ENCODE measurements around the gene CCDC137. TPM values are rescaled to one million over a fixed set of nuclear protein-coding genes. Genes with fewer than 3 reads are reported as not detected.

The CCDC137 gene
- polyA plus RNA-seq, 2 donors, result 22.2 to 33.0 TPM

GRCh38 chr17:81713556-81714411 is 47.2 kb downstream of the CCDC137 start:
- no peaks in the 10 kb centered on the region for H3K27me3 ChIP-seq (ENCODE audit: control insufficient read depth in 1 of 2, insufficient read depth in 2 of 2, low read length in 2 of 2)
- no peaks in the 10 kb centered on the region for H3K9me3 ChIP-seq (ENCODE audit: control insufficient read depth in 2 of 2, insufficient read depth in 1 of 2, low read depth in 1 of 2, low read length in 1 of 2)
- WGBS, 2 donors, result 53 to 58% methylated on average over 34 to 36 of the region's 36 CpGs
- peak overlapping the region; percentile 56 to 85 for H3K4me3 ChIP-seq (ENCODE audit: low read depth in 1 of 2, low read length in 2 of 2)
- peak overlapping the region; percentile 29 to 65 for H3K27ac ChIP-seq (ENCODE audit: low read depth in 2 of 2, low read length in 1 of 2)
- peaks cover 13 to 23% of the 10 kb centered on the region in 2 donors for H3K4me1 ChIP-seq (ENCODE audit: control insufficient read depth in 2 of 2, insufficient read depth in 2 of 2, low read length in 1 of 2)
- peaks cover 0 to 26% of the 10 kb centered on the region in 2 donors for H3K36me3 ChIP-seq (ENCODE audit: control insufficient read depth in 2 of 2, insufficient read depth in 2 of 2, low read length in 1 of 2)

- Histone ChIP-seq H3K27ac (ENCODE audit: low read depth in 2 of 2, low read length in 1 of 2) (no peak overlapping the region), H3K4me3 (ENCODE audit: low read depth in 1 of 2, low read length in 2 of 2) (no peak overlapping the region), H3K9me3 (ENCODE audit: control insufficient read depth in 2 of 2, insufficient read depth in 1 of 2, low read depth in 1 of 2, low read length in 1 of 2) (no peaks in the 10 kb centered on the region), H3K4me1 (ENCODE audit: control insufficient read depth in 2 of 2, insufficient read depth in 2 of 2, low read length in 1 of 2) (peaks cover 13 to 23% of the 10 kb centered on the region in 2 donors), H3K27me3 (ENCODE audit: control insufficient read depth in 1 of 2, insufficient read depth in 2 of 2, low read length in 2 of 2) (no peaks in the 10 kb centered on the region), H3K36me3 (ENCODE audit: control insufficient read depth in 2 of 2, insufficient read depth in 2 of 2, low read length in 1 of 2) (peaks cover 0 to 27% of the 10 kb centered on the region in 2 donors)
- WGBS, 2 donors, result 92 to 94% methylated on average over 39 of the region's 39 CpGs
Observed at GRCh38 chr17:81714412-81715106, 48.0 kb downstream of the CCDC137 start.

DNA sequence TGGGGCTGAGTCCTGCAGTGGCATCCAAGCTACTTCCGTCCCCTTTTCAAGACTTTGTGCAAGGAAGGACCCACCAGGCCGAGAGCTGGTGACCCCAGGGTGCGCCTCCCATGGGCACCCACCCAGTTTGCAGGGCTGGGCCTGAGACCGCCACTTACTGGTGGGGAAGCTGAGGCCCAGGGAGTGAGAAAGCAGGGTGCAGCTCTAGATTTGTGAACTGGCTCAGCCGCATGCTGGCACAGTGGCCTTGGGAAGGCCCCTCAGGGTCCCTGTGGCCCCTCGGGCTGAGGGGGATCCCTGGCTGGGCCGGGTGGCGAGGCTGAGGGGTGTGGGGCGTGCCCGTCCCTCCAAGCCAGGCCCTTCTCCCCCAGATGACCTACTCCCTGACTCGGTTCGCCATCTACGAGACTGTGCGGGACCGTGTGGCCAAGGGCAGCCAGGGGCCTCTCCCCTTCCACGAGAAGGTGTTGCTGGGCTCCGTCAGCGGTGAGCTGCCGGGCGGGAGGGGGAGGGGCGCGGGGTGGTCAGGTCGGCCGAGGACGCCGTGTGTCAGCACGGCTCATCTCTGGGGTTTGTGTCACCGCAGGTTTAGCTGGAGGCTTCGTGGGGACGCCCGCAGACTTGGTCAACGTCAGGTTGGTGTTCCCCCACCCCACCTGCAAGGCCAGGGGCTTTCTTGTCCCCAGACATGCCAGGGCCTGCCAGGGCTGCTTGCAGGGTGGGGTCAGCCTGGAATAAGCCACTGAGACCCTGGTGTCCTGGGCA is 48.8 kb downstream of the CCDC137 start:
- H3K9me3 ChIP-seq (ENCODE audit: control insufficient read depth in 2 of 2, insufficient read depth in 1 of 2, low read depth in 1 of 2, low read length in 1 of 2), result no peaks in the 10 kb centered on the region

DNA sequence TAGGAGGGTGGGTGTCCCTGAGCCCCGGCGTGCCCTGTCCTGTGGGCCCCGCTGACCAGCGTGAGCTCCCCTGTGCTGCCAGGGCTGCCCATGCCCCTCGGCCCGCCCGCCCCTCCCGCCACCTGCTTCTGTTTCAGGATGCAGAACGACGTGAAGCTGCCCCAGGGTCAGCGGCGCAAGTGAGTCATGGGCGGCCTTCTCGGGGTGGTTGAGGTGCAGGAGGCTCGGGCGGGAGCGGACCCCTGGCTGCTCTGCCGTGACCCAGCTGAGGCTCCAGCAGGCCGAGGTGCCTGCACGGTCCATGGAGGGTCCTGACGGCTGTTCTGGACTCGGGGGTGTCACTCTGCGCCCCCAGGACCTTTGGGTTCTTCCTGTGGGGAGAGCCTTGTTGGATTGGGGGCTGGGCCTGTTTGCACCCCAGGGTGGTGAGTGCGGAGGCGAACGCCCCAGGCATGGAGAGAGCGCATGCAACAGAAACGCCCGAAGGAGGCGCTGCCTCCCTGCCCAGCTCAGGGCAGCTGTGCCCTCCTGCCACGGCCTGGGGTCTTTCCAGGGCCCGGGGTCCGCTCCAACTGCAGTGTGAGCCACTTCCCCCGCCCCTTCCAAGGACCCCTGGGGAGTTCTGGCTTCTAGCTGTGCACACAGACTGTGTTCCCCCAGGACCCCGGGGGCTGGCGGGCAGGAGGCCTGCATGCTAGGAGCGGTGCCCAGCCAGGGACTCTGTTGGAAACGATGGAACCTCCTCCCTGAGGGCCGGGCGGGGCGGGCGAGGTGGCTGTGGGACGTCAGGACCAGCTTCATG is 49.5 kb downstream of the CCDC137 start:
- Histone ChIP-seq H3K9me3 (ENCODE audit: control insufficient read depth in 2 of 2, insufficient read depth in 1 of 2, low read depth in 1 of 2, low read length in 1 of 2) (no peaks in the 10 kb centered on the region), H3K4me3 (ENCODE audit: low read depth in 1 of 2, low read length in 2 of 2) (no peak overlapping the region), H3K4me1 (ENCODE audit: control insufficient read depth in 2 of 2, insufficient read depth in 2 of 2, low read length in 1 of 2) (peaks cover 6 to 14% of the 10 kb centered on the region in 2 donors), H3K36me3 (ENCODE audit: control insufficient read depth in 2 of 2, insufficient read depth in 2 of 2, low read length in 1 of 2) (peaks cover 0 to 38% of the 10 kb centered on the region in 2 donors), H3K27me3 (ENCODE audit: control insufficient read depth in 1 of 2, insufficient read depth in 2 of 2, low read length in 2 of 2) (no peaks in the 10 kb centered on the region), H3K27ac (ENCODE audit: low read depth in 2 of 2, low read length in 1 of 2) (no peak overlapping the region)
- 86 to 88% methylated on average over 43 of the region's 43 CpGs for WGBS, 2 donors

More for the DNA sequence above, 48.8 kb downstream of the CCDC137 start:
- H3K4me1 ChIP-seq (ENCODE audit: control insufficient read depth in 2 of 2, insufficient read depth in 2 of 2, low read length in 1 of 2), result peaks cover 13 to 21% of the 10 kb centered on the region in 2 donors
- H3K36me3 ChIP-seq (ENCODE audit: control insufficient read depth in 2 of 2, insufficient read depth in 2 of 2, low read length in 1 of 2), result peaks cover 0 to 30% of the 10 kb centered on the region in 2 donors
- H3K27me3 ChIP-seq (ENCODE audit: control insufficient read depth in 1 of 2, insufficient read depth in 2 of 2, low read length in 2 of 2), result no peaks in the 10 kb centered on the region
- no peak overlapping the region for H3K4me3 ChIP-seq (ENCODE audit: low read depth in 1 of 2, low read length in 2 of 2)
- 88 to 90% methylated on average over 28 to 32 of the region's 32 CpGs for WGBS, 2 donors
- H3K27ac ChIP-seq (ENCODE audit: low read depth in 2 of 2, low read length in 1 of 2), result no peak overlapping the region

- Histone ChIP-seq H3K27me3 (ENCODE audit: control insufficient read depth in 1 of 2, insufficient read depth in 2 of 2, low read length in 2 of 2) (no peaks in the 10 kb centered on the region), H3K27ac (ENCODE audit: low read depth in 2 of 2, low read length in 1 of 2) (no peak overlapping the region), H3K9me3 (ENCODE audit: control insufficient read depth in 2 of 2, insufficient read depth in 1 of 2, low read depth in 1 of 2, low read length in 1 of 2) (no peaks in the 10 kb centered on the region), H3K4me3 (ENCODE audit: low read depth in 1 of 2, low read length in 2 of 2) (no peak overlapping the region), H3K36me3 (ENCODE audit: control insufficient read depth in 2 of 2, insufficient read depth in 2 of 2, low read length in 1 of 2) (peaks cover 0 to 38% of the 10 kb centered on the region in 2 donors), H3K4me1 (ENCODE audit: control insufficient read depth in 2 of 2, insufficient read depth in 2 of 2, low read length in 1 of 2) (peaks cover 3 to 15% of the 10 kb centered on the region in 2 donors)
- WGBS, 2 donors, result 90 to 92% methylated on average over 11 to 12 of the region's 12 CpGs
Observed at GRCh38 chr17:81716674-81716996, 50.1 kb downstream of the CCDC137 start.

GRCh38 chr17:81717049-81717765 is 50.7 kb downstream of the CCDC137 start:
- Histone ChIP-seq H3K27me3 (ENCODE audit: control insufficient read depth in 1 of 2, insufficient read depth in 2 of 2, low read length in 2 of 2) (no peaks in the 10 kb centered on the region), H3K27ac (ENCODE audit: low read depth in 2 of 2, low read length in 1 of 2) (no peak overlapping the region), H3K4me1 (ENCODE audit: control insufficient read depth in 2 of 2, insufficient read depth in 2 of 2, low read length in 1 of 2) (peaks cover 3 to 19% of the 10 kb centered on the region in 2 donors), H3K4me3 (ENCODE audit: low read depth in 1 of 2, low read length in 2 of 2) (no peak overlapping the region), H3K36me3 (ENCODE audit: control insufficient read depth in 2 of 2, insufficient read depth in 2 of 2, low read length in 1 of 2) (peaks cover 0 to 38% of the 10 kb centered on the region in 2 donors), H3K9me3 (ENCODE audit: control insufficient read depth in 2 of 2, insufficient read depth in 1 of 2, low read depth in 1 of 2, low read length in 1 of 2) (no peaks in the 10 kb centered on the region)
- WGBS, 2 donors, result 94 to 95% methylated on average over 24 to 25 of the region's 25 CpGs

DNA sequence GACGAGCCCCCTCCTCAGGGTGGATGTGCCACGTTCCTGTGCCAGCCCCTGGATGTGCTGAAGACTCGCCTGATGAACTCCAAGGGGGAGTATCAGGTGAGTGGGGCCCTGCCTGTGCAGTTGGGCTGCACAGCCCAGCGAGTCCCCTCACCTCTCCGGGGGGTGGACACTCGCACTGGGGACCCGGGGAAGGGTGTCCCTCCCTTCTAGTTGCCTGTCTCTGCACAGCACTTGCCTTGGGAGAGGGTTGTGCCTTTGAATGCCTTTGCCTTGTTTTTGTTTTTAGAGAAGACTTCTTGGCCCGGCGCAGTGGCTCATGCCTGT is 51.2 kb downstream of the CCDC137 start:
- no peak overlapping the region for H3K4me3 ChIP-seq (ENCODE audit: low read depth in 1 of 2, low read length in 2 of 2)
- no peak overlapping the region for H3K27ac ChIP-seq (ENCODE audit: low read depth in 2 of 2, low read length in 1 of 2)
- H3K4me1 ChIP-seq (ENCODE audit: control insufficient read depth in 2 of 2, insufficient read depth in 2 of 2, low read length in 1 of 2), result peaks cover 3 to 21% of the 10 kb centered on the region in 2 donors
- WGBS, 2 donors, result 96% methylated on average over 9 of the region's 9 CpGs
- no peaks in the 10 kb centered on the region for H3K9me3 ChIP-seq (ENCODE audit: control insufficient read depth in 2 of 2, insufficient read depth in 1 of 2, low read depth in 1 of 2, low read length in 1 of 2)
- no peaks in the 10 kb centered on the region for H3K27me3 ChIP-seq (ENCODE audit: control insufficient read depth in 1 of 2, insufficient read depth in 2 of 2, low read length in 2 of 2)
- H3K36me3 ChIP-seq (ENCODE audit: control insufficient read depth in 2 of 2, insufficient read depth in 2 of 2, low read length in 1 of 2), result peaks cover 0 to 38% of the 10 kb centered on the region in 2 donors

DNA sequence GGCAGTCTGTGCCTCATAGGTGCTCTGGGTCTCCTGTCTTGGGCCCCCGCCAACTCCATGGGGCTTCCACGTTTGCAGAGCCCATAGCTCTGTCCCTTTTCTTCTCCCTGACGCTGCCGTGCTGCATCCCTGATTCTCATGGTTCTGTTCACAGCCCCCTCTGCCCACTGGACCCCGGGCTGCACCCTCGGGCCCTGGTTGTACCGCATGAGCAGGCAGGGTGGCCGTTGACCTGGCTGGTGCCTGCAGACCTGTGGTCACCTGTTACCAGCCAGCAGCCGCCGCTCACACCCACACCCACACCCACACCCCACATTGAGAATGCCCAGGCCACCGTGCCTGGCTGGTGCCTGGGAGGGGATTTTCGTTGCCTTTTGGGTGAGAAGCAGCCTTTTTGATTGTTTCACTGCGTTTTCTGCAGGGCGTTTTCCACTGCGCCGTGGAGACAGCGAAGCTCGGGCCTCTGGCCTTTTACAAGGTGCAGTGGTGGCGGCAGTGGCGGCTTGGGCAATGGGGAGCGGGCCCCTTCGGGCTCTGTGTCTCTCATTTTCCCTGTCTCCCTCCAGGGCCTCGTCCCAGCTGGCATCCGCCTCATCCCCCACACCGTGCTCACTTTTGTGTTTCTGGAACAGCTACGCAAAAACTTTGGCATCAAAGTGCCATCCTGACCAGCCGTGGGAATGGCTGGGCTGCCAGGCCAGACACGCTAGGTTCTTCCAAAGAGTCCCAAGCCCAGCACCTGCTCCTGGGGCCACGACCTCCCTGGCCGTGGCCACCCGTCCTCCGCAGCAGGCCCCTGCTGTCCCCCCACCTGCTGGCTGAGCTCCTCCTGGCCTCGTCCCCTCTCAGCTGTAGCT is 53.1 kb downstream of the CCDC137 start:
- no peaks in the 10 kb centered on the region for H3K9me3 ChIP-seq (ENCODE audit: control insufficient read depth in 2 of 2, insufficient read depth in 1 of 2, low read depth in 1 of 2, low read length in 1 of 2)
- no peaks in the 10 kb centered on the region for H3K27me3 ChIP-seq (ENCODE audit: control insufficient read depth in 1 of 2, insufficient read depth in 2 of 2, low read length in 2 of 2)
- H3K27ac ChIP-seq (ENCODE audit: low read depth in 2 of 2, low read length in 1 of 2), result no peak overlapping the region
- H3K4me3 ChIP-seq (ENCODE audit: low read depth in 1 of 2, low read length in 2 of 2), result no peak overlapping the region
- 86% methylated on average over 31 to 32 of the region's 33 CpGs for WGBS, 2 donors
- peaks cover 0 to 14% of the 10 kb centered on the region in 2 donors for H3K4me1 ChIP-seq (ENCODE audit: control insufficient read depth in 2 of 2, insufficient read depth in 2 of 2, low read length in 1 of 2)
- peaks cover 0 to 34% of the 10 kb centered on the region in 2 donors for H3K36me3 ChIP-seq (ENCODE audit: control insufficient read depth in 2 of 2, insufficient read depth in 2 of 2, low read length in 1 of 2)

Data from esophagus (tissue), 2 donors.